ENCODE data around the gene KLF7.

KLF7 gene

DNA sequence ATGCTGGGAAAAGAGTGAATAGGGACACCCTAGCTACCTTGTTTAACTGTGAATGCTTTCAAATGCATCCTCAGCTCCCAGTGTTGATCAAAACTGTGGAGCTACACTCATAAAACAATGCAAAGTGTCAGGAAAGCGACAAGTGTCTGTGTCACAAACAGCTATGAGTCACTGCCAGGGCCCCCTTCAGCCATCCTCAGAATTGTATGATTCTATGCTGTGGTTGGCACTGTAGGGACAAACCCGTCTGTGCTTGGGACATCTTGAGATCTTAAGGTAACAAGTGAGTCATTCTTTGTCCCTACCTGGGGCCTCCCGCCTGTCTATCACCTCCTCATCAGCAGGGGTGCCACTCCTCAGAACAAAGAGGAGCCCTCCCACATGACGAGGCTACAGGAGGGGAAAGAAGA, 42.4 kb downstream of the KLF7 start:
- no peak for DNase-seq

DNA sequence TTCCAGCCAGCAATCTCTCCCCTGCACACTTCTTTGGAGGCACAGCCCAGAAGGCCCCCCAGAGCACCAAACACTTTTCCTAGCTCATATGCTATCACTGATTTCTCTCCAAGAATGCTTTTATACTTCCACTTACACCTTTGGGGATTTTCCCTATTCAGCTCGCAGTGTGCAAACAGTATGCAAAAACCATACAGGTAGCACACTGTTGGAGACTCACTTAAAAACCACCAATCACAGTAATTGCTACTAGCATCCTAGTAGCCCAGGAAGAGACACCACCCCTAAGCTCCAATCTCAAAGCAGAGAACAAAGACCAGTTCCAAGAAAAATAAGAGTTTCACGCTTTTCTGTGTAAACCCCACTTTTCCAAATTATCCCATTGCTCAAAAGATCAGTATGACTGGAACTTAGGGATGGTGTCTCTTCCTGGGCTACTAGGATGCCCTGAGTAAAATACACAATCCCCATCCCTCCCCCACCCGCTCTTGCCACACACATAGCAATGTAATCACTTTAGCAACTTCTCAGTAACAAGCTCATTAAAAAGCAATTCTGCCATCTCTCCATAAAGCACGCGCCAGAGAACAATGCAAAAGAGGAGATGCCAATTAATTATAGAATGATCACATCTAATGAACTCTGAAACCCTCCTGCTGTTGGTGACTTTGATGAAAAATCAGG, 43.0 kb downstream of the KLF7 start:
- DNase-seq: no peak

DNA sequence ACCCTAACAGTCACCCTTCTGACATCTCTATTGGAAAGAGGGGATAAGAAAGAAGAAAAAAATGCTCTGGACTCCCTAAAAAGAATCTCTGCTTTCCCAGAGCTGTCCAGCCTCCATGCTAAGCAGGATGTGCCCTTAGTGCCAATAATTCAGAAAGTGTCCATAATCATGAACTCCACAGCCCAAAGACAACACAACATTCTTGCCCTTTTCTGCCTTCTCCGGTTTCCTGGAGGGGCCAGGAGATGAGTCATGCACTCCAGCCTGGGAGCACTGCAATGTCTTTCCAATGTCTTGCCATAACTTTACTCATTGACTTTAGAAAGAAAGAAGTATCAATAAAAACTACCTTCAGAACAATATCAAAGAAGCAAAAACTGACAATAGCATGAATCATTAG, 44.0 kb downstream of the KLF7 start:
- DNase-seq: no peak

DNA sequence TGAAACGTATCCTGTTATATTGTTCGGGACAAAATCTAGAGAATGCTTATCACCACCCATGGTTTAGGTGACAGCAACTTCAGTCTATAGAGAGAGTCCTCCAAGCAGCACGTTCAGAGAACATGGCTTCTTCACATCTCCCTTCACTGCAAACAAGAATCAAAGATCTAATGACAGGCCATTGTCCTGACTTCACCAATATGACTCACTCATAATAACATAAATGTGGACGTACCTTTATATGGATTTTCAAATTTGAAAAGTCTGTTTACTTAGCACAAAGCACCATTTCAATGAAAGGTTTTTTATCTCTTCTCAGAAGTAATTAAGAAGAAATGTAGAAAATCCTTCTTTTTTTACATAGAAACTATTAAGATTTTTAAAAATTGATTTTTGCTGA, 46.7 kb downstream of the KLF7 start:
- DNase-seq: no peak

DNA sequence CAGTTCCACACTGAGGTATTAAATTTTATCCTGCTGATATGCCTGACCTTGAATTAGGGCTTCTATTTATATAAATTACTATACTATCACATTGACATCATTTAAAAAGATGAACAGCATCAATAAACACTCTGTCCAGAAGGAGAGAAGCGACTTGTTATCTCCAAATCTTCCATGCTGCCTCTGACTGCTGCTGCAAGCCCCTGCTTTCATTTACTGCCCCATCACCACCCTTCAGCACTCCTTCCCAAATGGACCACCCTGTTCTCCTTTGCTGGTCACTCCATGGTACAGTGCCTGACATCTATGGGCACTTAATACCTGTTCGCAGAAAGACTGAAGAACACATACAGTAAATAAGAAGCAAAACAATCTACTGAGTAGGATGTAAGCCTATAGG, 48.1 kb downstream of the KLF7 start:
- no peak for DNase-seq

DNA sequence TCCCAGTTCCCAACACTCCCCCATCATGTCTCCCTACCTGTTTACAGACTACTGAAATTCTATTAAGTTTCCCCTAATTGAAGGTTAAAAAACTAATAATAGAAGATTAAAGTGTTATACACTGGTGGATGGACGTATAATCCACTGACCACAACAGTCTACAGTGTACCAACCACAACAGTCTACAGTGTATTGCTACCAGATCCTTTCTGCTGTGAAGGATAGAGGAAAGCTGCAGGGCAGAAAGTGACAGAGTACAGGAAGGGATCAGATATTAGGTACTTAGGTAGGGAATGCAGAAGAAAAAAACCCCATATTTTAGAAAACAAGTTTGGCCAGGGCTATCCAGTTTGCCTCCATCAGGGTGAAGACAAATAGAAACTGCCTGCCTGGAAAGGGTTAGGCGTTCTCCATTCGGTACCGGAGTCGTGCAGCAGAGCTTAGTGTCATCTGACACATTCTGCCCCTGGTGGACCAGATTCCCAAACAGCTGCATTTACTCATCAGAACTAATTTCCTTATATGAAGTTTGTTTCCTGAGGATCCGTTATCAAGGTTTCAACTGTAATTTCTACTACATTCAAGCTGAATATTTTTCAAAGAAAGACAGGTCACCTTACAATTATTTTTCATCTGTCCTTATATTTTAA, 49.9 kb downstream of the KLF7 start:
- no peak for DNase-seq

DNA sequence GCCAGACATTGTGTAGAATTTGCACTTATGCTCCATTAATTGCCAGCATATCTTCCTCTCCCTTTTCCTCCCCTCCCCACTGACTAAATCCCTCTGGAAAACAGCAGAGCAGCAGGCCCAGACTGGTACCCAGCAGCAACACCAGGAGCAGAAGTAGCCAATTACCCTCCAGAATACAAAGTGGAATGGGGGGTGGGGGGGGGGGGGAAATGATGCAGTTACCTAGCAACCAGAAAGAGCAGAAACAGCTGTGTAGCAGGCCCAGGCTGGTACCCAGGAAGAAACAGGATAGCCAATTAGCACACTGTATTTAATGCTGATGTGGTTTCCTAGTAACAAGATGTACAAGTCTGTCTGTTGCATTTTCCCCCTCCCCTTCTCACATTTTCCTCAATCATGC, 52.3 kb downstream of the KLF7 start:
- peak; percentile 18 for DNase-seq

DNA sequence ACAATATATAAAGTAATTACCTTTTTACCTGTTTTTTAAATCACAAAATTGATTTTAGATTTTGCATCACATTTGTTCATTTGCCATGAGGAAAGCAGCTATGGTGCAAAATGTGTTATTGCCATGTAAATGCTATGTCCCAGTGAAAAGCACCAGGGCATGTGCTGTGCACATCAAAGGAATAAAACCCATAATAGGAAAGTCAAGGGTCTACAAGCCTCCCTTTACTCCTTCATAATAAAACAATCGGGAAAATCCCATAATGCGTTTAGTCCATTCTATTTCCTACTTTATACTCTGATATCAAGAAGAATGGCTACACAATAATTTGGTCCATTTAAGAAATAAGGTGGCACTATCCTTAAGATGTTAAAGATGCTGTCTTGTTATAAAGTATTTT, 53.0 kb downstream of the KLF7 start:
- DNase-seq: no peak

DNA sequence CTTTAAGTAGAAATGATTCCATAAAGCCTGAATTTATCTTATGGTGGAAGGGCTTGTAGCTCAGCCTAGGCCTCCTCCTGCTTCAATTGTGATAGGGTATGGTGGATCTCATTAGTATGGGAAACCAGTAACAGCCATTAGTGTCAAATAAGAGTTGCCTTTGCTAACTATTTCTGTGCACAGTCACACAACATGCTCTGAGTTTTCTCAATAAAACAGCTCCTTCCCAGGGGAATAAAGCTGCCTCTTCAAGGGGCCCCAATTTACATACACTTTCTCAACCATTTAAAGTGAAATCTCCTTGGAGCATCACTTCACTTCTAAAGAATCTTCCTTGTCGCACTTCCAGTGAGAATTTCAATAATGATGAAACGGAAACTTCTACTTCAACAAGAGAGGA, 53.4 kb downstream of the KLF7 start:
- DNase-seq: no peak

DNA sequence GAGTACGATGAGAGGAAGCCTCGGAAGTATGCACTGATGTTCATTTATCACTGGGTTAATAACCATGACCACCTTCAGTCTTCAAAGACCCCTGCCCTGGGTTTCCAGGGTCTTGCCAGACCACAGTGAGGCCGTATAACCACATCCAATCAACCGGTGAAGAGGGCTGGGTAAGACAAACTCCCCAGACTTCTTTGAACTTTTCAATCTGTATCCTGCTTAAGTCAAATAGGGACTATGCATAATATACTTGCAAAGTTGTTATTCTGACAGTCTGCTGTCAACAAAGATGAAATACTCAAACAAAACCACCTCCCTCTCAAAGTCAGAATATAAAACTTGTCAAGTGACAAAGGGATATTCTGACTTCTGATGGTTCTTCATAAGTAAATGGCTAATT, 54.0 kb downstream of the KLF7 start:
- no peak for DNase-seq

DNA sequence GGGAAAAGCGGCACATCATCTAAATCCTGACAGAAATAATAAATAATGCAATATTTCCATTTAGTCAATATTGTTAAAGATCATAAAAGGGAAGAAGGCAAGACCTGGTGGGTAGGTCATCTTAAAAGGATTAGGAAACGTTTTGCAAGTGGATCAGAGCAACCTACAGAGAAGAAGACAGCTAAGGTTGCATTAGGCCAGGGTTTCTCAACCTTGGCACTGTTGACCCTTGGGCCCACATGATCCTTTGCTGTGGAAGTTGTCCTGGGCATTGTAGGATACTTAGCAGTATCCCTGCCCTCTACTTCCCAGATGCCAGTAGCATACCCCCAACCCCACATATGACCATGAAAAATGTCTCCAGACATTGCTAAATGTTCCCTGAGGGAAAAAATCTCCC, 55.0 kb downstream of the KLF7 start:
- no peak for DNase-seq

DNA sequence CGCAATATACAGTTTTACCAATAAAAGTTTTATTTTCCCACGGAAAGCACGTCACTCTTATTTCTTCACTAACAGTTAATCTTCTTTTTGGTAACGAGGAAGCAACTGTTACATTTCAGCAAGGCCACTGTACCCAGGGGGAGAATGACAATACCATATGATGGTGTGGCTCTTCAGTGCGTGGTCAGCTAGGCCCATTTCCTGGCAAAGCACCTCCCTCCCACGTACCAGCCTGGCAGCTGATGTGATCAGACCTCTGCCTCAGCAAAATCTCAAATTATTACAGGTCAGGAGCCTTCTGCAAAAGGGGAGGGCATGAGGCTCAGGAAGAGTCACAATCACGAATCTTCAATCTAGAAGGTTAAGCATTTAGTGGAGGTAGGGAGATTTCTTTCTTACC, 55.4 kb downstream of the KLF7 start:
- no peak for DNase-seq

DNA sequence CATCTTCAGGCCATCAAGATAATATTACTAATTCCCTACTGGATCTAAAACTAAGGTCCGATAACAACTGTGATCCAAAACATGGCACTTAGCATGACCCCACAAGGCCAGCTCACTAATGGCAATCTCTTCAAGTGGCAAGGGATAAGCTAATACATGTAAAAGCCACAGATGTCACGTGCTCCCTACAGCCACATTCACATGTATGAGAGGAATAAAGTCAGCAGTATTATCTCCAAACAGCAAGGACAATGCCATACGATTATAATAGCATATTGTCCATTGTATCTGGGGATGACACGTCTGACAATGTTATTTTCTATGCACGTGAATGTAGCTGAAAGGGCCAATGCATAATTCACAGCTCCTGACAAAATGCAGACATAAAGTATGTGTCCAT, 56.0 kb downstream of the KLF7 start:
- no peak for DNase-seq

DNA sequence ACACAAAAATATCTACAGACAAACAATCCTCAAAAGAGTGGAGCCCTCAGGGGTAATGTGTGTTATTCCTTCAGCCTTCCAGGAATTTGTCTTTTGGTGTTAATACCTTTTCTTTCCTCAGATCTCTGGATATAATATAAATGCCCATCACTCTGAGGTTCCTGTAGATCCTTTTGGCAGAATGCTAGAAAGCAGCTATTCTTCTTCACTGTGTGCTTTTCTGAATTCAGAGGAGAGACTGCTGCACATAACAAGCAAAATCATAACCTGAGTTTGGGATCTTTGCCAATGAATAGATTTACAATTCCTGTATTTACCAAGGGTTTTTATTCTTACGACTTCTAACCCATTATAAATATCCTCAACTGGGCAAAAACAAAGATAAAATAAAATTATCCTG, 57.3 kb downstream of the KLF7 start:
- no peak for DNase-seq

DNA sequence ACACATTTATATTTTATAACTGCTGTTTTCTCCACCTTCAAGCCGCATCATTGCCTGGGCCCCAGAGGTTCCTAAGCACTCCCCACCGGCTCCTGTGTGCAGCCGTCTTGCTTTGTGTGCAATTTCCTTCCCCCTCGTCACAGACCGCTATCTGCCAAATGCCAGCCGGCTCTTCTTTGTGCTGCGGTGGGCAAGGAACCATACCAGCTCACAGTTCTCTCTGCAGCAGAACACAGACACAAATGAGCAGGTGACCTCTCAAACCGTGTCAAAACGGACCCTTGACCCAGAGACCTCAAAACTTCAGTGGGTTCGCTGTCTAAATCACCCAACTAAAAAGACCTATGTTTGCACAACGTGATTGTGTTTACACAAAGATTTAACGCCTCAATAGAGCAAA, 58.2 kb downstream of the KLF7 start:
- DNase-seq: peak; percentile 54

DNA sequence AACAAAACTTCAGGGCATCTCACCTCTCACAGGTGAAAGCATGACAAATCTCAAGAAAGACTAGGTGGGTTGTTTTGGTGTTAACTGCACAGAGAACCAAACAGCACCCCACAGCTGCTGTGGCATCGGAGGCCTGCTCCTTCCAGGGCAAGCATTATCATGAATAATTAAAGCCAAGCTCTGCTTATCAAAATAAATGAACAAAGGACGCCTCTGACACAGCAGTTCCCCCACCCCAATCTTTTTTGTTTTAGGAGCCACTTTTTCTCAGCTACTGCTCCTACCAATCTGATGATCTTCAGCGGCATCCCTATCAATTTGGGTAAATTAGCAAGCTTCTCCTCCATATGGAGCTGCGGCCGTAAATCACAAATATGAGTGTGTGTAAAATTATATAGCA, 58.6 kb downstream of the KLF7 start:
- no peak for DNase-seq

DNA sequence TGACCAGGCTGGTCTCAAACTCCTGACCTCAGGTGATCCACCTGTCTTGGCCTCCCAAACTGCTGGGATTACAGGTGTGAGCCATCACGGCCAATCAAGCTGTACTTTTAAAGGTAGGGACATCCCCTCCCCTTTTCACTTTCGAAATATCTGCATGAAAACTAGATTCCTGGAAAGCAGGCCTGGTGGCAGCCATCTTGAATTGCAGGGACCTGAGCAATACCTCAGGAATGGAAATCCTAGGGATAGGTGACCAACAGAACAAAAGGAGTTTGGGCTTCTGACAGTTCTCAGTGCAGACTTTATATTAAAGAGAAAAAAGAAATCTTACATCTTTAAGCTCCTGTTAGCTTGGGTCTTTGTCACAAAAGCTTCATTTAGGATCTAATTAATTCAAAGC, 62.6 kb downstream of the KLF7 start:
- DNase-seq: no peak

DNA sequence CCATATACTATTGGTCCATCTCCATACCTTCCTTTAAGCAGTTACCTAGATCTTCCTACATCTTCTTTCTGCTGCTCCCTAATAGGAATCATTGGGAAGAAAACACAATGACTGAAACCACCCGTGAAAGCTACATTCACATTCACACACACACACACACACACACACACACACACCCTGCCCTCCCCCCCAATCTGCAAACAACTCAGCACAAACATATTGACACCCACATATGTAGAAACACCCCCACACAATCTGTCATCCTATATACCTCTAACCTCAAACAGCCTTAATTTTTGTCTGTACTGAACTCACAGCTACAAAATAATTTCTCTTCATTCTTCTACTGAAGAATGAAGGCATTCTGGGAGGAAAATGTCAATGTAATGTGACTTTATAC, 63.8 kb downstream of the KLF7 start:
- no peak for DNase-seq

DNA sequence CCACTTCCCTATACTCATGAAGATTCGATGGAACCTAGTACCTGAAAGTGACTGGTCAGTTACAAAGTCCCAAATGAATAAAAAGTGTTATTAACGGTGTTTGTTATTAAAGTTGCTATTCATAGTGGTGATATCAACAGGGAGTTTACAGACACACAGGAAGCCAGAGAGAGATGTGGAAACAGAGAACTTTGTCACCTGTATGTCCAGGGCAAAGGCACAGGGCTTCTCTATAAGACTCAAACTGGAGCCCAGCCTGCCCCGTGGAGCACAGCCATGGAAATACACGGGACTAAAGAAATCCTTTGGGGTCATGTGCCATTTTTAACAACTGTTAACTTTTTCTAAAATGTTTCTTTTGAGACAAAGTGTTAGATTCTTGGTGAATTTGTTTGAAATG, 68.5 kb downstream of the KLF7 start:
- DNase-seq: no peak

DNA sequence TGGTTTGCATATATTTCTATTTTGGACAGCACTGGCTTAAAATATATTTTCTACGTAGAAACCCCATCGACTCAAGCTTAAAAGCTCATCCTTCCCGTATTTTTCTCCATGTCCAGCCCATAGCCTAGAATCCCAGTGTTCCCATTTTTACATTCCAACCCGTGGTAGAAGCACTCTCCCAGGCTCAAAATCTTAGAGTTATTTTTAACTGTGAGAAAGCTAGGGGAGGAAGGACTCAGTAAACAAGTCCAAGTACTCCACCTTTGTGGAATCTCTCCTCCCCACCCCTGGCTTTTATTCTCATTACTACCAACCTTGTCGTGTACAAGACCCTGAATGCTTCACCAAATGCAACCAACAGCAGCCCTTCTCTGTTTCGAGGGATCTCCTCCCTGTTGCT, 69.8 kb downstream of the KLF7 start:
- DNase-seq: no peak

DNA sequence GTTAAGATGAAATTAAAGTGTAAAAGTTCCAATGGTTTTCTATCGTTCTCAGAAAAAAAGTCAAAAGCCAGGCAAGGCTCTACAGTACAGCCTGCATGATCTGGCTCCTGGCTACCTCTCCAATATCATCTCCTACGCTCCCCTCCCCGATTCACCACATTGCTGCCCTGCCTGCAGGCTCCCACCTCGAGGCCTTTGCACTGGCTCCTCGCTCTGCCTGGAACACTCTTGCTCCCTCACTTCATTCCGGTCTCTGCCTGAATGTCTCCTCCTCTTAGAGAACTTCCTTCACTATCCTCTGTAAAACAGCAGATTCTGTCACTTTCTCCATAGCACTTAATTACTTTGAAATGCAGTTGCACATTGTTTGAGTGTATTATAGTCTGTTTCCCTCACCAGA, 72.5 kb downstream of the KLF7 start:
- no peak for DNase-seq

DNA sequence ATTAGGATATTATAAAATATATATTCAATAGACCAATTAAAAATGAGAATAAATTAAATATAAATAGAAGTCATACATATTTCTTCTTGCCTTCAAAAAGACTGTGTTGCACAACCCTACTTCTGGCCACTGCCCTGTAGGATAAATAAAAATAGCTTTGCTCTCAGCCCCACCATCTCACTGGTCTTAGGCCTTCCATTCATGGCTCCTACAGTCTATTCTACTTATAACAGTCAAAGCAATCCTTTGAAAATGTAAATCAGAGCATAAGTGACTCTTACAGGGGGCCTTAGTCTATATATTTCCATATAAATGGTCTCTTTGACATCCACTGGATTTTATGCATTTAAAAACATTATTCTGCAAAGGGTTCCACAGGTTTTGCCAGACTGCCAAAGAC, 72.9 kb downstream of the KLF7 start:
- no peak for DNase-seq

DNA sequence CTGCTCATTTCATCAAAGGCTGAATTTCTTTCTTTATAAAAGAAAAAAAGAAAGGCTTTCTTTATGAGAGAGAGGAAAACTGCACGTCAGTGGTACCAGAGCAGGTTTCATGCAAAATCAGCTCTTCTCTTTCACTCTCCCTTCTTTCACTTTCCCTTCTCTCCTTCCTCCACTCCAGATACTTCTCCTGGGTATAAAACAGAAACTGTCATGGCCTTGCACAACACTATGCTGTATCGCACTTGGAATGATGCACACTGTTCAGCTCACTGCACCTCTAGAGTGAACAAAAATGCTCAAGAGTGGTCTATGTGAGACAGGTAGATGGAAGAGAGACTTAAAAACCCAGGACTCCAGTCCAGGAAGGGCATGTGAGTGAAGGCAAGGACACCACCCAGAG, 73.8 kb downstream of the KLF7 start:
- no peak for DNase-seq

DNA sequence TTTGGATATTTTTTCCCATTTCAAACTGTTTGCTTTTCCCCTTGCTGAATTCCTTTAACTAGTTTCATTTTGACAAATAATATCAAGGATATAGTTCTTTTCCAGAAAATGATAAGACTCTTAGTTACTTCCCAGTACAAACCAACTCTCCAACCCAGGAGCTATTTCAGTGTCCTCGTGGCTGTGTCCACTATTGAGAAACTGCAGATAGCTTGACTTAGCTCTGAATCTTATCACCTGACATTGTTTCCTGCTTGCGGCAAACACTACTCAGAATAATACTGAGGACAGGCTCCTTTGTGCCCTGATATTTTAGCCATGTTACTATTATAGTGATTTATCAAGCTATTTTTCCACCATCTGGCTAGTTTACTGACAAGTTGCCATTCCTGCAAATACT, 74.6 kb downstream of the KLF7 start:
- no peak for DNase-seq

DNA sequence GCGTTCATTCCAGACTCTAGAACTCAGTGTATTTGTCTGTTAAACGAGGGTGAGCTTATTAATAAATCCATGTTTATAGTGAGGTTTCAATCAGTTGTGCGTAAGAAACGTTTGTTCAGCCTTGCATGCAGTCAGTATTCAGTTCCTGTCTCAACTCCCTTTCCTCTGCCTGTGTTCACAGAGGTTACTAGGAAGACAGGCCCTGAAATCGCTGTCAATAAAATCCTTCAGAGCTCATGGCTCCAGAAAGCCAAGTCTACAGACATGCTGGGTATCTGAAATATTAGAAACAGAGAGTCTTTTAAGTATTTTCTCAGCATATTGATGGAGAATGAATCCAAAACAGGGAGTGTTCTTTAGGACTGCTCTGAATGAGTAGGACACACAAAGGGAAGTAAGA, 75.4 kb downstream of the KLF7 start:
- DNase-seq: peak; percentile 8

Data from DMS79 treated with DMSO at 0.1 percent for 48 hours (cell line).